Ascending aorta (tissue), 2 donors: ENCODE data around the gene ACOT11. TPM values are rescaled to one million over a fixed set of nuclear protein-coding genes. Genes with fewer than 3 reads are reported as not detected.
A peak's percentile ranks its signal among the peaks of the same experiment; 100 is the strongest.

ENCODE experiments used
- DNase-seq, 2 donors: peaks; one replicate each; pipeline ENCODE4 v3.0.0-alpha.2; 2019; ENCODE audit warnings: low spot score in 2 of 2
- H3K27ac ChIP-seq, 2 donors: fragments of 200-600 bp; sonication (generic); one replicate each; pipeline ENCODE4 v1.5.1; 2016 to 2017; ENCODE audit warnings: mild to moderate bottlenecking in 1 of 2
- H3K27me3 ChIP-seq: fragments of 200-600 bp; sonication (generic); one replicate; pipeline ENCODE4 v1.5.1; 2017
- H3K36me3 ChIP-seq, 2 donors: fragments of 200-600 bp; sonication (generic); one replicate each; pipeline ENCODE4 v1.5.1; 2016
- H3K4me1 ChIP-seq, 2 donors: fragments of 200-600 bp; sonication (generic); one replicate each; pipeline ENCODE4 v1.5.1; 2016 to 2017; ENCODE audit warnings: mild to moderate bottlenecking in 1 of 2
- H3K4me3 ChIP-seq, 2 donors: fragments of 200-600 bp; sonication (generic); one replicate each; pipeline ENCODE4 v1.5.1; 2016 to 2017; ENCODE audit warnings: mild to moderate bottlenecking in 1 of 2
- H3K9me3 ChIP-seq, 2 donors: fragments of 200-600 bp; sonication (generic); one replicate each; pipeline ENCODE4 v1.5.1; 2016
- intact Hi-C: fragments of 100-400 bp; cut with DNase I; formaldehyde crosslinking; loops from one replicate; pipeline ENCODE4 v1.15.1; 2023
- total RNA-seq: library from RNA; depleted of rRNA; stranded (reverse); fragments of >200 nt; gene quantifications from one replicate; pipeline ENCODE4 v1.1.0, GENCODE V29; 2016
- TF ChIP-seq, protein P1 (sequence below), 3 experiments: fragments of 200-600 bp in 2 of 3; fragments of 450-650 bp in 1 of 3; sonication (generic) in 2 of 3; IDR thresholded peaks; one replicate each; pipeline ENCODE4 v1.5.1; 2016 to 2019; ENCODE audit warnings: antibody characterized with exemption in 3 of 3, mild to moderate bottlenecking in 1 of 3, moderate library complexity in 1 of 3

ACOT11 gene
- total RNA-seq, 1 donor from 2014 or later: 30.4 TPM

DNA sequence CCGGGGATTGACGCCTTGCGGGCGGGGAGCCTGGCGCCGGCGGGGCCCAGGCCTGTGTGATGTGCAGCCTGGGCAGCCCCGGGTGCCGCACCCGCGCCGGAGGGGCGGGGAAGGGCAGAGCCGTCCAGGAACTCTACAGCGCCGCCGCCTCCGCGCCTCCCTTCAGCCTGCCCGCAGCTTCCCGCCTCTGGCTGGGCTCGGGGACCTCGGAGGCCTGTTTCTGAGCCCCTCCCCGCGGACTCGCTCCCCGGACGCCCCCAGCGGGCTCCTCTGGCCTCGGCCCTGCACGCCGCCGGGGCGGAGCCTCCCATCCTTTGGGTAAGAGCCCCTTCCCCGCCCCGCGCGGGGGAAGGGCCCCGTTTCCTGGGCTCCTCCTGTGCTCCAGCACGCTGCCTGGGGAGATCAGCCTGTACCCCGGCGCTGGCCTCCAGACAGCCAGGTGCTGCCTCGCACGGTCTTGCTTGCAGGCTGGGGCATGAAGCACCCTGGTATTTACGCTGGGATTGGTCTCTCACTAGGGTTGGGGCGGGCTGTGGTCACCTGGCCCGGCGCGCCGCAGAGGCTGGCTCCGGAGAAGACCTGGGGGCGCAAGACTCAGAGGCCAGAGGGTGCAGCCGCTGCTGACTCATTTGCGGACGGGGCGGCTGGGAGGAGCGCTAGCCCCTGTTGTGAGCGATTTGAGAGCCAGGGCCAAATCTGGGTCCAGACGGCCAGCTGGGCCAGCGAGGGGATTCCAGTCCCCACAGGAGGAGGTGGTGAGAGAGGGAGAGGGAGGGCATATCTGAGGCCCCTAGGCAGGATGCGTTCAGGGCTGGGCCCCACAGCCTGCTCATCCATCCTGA is 5.7 kb upstream of the ACOT11 start:
- peak; percentile 37 to 83 for DNase-seq
- Histone ChIP-seq H3K9me3 (no peaks in the 10 kb centered on the region), H3K36me3 (no peaks in the 10 kb centered on the region), H3K4me3 (peak overlapping the region; percentile 61 to 67), H3K27me3 (no peaks in the 10 kb centered on the region), H3K4me1 (peaks cover under 1 to 15% of the 10 kb centered on the region in 2 donors), H3K27ac (peak overlapping the region; percentile 89 to 92)
- intact Hi-C loops: loop anchor here (5.0 kb wide), 2 partner anchors 105 to 595 kb away; partner anchors contain the start of genes IFT25 and LRRC42
- TF ChIP-seq, protein P1, sequence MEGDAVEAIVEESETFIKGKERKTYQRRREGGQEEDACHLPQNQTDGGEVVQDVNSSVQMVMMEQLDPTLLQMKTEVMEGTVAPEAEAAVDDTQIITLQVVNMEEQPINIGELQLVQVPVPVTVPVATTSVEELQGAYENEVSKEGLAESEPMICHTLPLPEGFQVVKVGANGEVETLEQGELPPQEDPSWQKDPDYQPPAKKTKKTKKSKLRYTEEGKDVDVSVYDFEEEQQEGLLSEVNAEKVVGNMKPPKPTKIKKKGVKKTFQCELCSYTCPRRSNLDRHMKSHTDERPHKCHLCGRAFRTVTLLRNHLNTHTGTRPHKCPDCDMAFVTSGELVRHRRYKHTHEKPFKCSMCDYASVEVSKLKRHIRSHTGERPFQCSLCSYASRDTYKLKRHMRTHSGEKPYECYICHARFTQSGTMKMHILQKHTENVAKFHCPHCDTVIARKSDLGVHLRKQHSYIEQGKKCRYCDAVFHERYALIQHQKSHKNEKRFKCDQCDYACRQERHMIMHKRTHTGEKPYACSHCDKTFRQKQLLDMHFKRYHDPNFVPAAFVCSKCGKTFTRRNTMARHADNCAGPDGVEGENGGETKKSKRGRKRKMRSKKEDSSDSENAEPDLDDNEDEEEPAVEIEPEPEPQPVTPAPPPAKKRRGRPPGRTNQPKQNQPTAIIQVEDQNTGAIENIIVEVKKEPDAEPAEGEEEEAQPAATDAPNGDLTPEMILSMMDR (IDR thresholded peaks at IDR 0.05): peak in 1 of 3 experiments; percentile 15

DNA sequence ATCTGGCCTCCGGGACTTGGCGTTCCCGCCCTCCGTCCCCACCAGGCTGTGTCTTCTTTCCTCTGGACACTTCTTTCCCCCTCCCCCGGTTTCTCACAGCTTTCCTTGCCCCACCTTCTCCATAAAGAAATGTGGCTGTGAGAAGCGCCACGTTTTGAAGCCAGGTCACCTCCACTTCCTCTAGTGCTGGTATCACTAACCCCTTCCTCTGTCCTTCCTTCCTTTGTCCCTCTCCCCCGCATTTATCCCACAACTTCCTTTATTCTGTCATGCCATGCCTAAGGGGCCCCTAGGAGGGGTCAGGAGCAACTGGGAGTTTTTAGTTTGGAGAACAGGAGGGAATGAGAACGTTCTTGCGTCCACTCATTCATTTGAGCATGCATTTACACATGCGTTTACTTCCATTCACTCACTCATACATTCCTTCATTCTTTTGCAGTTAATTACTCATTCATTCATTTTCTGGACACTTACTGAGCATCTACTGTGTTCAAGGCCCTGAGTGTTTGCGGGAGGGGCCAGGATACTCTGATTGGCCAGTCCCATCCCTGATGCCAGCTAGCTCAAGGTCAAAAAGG is 5.0 kb upstream of the ACOT11 start:
- DNase-seq: no peak
- intact Hi-C loops: loop anchor here (5.0 kb wide), 2 partner anchors 104 to 596 kb away; partner anchors contain the start of genes IFT25 and LRRC42
- Histone ChIP-seq H3K4me3 (peak overlapping the region in 1 of 2 donors; percentile 67), H3K36me3 (no peaks in the 10 kb centered on the region), H3K27me3 (no peaks in the 10 kb centered on the region), H3K27ac (peak overlapping the region; percentile 89 to 92), H3K9me3 (no peaks in the 10 kb centered on the region), H3K4me1 (peaks cover 6 to 20% of the 10 kb centered on the region in 2 donors)
- TF ChIP-seq, protein P1 (IDR thresholded peaks at IDR 0.05): no peak

DNA sequence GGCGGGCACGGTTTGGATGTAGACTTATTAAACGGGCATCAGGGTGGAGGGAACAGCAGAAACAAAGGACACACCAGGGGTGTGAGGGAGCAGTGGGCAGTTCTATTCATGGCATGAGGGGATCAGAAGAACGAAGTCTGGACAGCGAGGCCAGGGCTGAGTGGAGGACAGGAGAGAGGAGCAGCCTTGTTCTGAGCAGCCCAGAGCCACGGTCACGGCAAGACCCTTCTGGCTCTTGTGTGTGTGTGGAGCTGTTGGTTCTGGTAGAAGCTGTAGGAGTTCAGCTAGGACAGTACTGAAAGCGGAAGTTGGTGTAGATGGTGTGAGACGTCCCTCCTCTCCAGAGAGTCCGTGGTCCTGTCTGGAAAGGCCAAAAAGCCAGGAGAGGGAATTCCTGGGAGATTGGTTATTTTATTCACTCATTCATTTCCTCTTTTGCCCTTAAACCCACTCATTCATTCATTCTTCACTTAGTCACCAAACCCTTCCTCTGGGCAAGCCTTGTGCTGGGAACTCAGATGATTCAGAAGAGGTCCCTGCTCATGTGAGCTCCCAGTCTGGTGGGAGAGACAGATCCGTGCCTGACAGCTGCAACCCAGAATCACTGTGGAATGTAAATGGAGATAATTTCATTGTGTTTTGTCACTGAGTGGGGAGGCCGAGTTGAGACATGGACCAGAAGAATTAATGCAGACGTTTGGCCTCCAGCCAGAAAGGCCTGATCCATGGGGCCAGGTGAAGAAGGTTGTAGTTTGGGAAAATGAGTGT is 4.1 kb upstream of the ACOT11 start:
- peaks cover 13 to 25% of the 10 kb centered on the region in 2 donors for H3K4me1 ChIP-seq
- H3K27ac ChIP-seq: peak overlapping the region; percentile 89 to 92
- H3K9me3 ChIP-seq: no peaks in the 10 kb centered on the region
- H3K4me3 ChIP-seq: no peak overlapping the region
- no peaks in the 10 kb centered on the region for H3K27me3 ChIP-seq
- H3K36me3 ChIP-seq: no peaks in the 10 kb centered on the region
- DNase-seq: peak in 1 of 2 donors; percentile 61
- TF ChIP-seq, protein P1 (IDR thresholded peaks at IDR 0.05): no peak
- intact Hi-C loops: loop anchor here (5.0 kb wide), 2 partner anchors 103 to 597 kb away; partner anchors contain the start of genes IFT25 and LRRC42

DNA sequence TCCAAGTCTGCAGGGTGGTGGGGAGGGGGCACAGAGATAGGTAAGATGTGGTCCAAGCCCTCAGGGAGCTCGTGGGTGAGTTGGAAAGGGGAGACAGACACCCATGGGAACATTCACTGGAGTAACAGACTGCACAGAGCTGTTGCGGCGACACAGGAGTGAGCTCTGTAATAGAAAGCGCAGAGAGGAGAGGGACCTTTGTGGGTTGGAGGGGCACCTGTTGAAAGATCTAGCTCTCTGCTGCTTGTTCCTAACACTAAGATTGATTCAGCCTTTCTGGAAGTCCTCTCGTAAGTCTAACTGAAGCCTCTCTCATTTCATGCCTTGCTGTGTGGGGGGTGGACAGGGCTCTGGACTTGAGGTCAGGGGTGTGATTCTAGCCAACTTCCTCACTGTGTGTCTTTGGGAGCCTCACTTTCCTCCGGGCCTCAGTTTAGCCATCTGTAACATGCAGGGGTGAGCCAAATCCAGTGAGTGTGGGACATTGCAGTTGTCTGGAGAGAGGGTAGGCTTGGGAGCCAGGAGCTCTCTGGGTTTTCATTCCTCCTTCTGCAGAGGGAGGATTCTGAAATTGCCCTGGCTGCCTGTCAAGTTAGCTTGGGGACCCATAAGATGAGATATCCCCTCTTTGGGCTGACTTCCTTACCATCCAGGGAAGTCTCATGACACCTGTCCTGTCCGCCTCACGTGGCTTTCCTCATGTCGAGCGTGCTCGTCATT is 2.0 kb upstream of the ACOT11 start:
- Histone ChIP-seq H3K9me3 (no peaks in the 10 kb centered on the region), H3K36me3 (no peaks in the 10 kb centered on the region), H3K4me1 (peaks cover 18 to 31% of the 10 kb centered on the region in 2 donors), H3K27ac (peak overlapping the region; percentile 83 to 92), H3K4me3 (no peak overlapping the region), H3K27me3 (no peaks in the 10 kb centered on the region)
- TF ChIP-seq, protein P1 (IDR thresholded peaks at IDR 0.05): no peak
- intact Hi-C loops: loop anchor here (2.0 to 5.0 kb wide), 2 partner anchors 55 to 274 kb away; no protein-coding TSS in a partner anchor
- peak in 1 of 2 donors; percentile 45 for DNase-seq
